Activated CD4-positive, alpha-beta T cell treated with anti-CD3 and anti-CD28 coated beads, Interleukin-2, Interleukin-6, amounts not matched to agents 100 ng/mL and 50 ng/mL, durations not matched to agents 16 hours and 8 hours (primary cell): ENCODE measurements around the gene SEZ6L2.
"Not testable (repeated sequence)": the region's sequence is repeated elsewhere in the genome, so short reads cannot be mapped to it uniquely, and the experiment has no call there.

Experiments used
- DNase-seq: peaks from one replicate; pipeline ENCODE4 v3.0.0-alpha.2; 2020

Gene SEZ6L2

DNA sequence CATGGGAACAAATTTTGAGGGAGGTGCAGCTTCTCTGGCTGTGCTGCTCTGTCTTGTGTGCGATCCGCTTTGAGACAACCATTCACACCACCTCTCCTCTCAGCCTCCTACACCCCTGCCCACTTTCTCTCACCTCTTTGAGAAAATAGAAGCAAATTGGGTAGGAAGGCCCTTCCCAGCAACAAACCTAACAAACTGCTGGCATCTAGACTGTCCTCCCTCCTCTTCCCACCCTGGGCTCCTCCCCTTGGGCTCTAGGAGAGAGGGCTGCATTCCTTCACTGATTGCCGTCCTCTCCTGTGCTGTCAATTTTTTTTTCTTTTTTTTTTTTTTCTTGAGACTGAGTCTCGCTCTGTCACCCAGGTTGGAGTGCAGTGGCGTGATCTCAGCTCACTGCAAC lies 49.8 kb downstream of the SEZ6L2 start:
- DNase-seq = no peak

DNA sequence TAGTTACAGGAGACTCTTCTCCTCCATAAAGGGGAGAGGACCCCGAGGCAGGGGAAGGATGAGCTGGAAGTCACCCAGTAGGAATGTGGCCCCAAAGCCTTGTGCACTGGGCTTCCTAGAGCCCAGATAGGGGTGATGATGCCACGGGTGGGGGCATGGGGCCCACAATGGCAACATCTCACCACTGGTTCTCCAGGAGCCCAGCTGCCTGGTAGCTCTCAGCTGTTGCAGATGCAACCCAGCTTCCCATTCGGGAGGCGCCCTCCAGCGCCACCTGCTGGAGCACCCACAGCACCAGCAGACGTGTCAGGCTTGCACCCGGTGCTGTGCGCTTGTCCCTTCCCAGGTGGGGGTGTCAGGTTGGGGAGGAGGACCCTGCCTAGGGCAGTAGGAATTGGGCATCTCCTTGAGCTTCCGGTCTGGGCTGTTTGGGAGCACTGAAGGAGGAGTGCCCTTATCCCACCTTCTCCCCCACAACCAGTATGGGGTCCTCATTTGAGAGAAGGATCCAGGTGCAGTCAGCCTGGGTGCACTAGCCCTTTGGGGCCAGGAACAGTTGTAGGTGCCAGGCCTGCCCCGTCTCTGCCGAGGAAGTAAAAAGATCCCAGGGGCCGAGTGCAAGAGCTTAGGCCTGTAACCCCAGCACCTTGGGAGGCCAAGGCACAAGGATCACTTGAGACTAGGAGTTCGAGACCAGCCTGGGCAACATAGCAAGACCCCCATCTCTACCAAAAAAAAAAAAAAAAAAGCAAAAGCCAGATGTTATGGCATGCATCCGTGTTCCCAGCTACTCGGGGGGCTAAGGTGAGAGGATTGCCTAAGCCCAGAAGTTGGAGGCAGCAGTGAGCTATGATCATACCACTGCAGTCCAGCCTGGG lies 50.7 kb downstream of the SEZ6L2 start:
- DNase-seq = peak; percentile 89

DNA sequence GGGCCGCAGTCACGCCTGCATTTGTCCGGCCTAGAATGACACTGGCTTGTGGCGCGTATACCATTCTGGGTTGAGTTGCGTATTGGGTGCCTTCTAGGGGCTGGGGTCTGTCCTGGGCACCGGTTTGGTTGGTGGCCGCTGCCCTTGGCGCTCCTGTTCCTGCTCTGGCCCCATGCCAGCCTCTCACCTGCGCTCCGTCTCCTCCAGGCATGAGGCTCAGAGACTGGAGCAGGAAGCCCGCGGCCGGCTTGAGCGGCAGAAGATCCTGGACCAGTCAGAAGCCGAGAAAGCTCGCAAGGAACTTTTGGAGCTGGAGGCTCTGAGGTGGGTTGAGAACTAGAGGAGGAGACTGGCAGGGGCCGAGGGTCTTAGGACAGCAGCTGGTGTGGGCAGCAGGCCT lies 53.7 kb downstream of the SEZ6L2 start:
- no peak for DNase-seq

DNA sequence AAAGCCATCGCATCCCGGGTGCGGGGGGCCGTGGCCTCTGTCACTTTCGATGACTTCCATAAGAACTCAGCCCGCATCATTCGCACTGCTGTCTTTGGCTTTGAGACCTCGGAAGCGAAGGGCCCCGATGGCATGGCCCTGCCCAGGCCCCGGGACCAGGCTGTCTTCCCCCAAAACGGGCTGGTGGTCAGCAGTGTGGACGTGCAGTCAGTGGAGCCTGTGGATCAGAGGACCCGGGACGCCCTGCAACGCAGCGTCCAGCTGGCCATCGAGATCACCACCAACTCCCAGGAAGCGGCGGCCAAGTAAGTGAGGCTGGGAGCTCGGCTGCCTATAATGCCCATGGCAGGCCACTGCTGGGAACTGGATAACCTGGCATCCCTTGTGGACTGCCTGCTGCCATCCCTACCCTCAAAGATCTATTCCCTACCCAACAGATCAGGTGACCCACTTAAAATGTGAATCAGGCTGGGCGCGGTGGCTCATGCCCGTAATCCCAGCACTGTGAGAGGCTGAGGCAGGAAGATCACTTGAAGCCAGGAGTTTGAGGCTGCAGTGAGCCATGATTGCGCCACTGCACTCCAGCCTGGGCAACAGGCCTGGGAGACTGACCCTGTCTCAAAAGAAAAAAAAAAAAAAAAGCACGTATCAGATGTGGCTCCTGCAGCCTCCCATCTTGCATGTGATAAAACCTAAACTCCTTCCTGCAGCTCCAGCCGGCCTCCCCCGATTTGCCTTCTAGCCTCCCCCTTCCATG lies 54.6 kb downstream of the SEZ6L2 start:
- DNase-seq = no peak

DNA sequence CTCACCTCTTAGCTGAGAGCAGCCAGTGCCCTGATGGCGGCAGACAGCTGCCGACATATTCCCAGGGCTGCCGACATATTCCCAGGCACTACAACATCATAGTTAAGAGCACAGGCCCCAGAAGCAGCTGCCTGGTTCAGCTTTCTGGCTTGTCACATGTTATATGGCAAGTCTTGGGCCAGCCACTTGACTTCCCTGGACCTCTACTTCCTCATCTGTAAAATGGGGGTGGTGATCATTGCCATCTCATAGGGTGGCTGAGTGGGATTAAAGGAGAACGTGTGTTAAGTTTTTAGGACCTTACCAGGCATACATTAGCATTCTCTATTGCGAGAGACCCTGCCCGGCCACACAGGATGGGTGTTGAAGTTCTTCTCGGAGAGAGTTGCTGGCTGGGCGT lies 55.4 kb downstream of the SEZ6L2 start:
- DNase-seq = no peak

DNA sequence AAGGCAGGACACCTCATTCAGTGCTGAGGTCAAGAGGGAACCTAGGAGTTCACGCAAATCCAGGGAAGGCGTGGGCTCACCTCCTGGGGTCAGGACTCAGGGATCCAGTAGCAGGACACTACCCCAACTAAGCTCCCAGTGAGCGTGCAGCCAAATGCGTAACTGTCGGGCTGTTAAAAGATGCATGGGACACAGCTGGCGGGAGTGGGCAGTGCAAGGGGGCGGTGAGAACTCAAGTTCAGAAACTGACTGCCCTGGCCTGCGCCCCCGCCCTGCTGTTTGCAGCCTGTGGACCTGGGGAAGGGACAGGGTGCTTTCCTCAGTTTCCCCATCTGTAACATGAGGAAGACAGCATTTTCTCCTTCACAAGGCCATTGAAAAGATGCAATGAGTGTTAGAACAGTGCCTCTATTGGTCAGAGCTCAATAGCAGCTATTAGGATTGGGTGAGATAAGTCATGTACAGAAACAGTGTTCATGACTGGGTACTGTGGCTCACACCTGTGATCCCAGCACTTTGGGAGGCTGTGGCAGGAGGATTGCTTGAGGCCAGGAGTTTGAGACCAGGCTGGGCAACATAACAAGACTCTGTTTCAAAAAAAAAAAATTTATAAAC lies 56.5 kb downstream of the SEZ6L2 start:
- no peak for DNase-seq

DNA sequence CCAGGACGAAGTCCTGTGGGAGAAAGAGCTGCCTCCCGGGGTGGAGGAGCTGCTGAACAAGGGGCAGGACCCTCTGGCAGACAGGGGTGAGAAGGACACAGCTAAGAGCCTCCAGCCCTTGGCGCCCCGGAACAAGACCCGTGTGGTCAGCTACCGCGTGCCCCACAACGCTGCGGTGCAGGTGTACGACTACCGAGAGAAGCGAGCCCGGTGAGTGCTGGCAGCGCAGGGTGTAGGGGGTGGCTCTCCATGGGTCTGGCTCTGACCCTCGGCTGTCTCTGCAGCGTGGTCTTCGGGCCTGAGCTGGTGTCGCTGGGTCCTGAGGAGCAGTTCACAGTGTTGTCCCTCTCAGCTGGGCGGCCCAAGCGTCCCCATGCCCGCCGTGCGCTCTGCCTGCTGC lies 57.7 kb downstream of the SEZ6L2 start:
- no peak for DNase-seq

DNA sequence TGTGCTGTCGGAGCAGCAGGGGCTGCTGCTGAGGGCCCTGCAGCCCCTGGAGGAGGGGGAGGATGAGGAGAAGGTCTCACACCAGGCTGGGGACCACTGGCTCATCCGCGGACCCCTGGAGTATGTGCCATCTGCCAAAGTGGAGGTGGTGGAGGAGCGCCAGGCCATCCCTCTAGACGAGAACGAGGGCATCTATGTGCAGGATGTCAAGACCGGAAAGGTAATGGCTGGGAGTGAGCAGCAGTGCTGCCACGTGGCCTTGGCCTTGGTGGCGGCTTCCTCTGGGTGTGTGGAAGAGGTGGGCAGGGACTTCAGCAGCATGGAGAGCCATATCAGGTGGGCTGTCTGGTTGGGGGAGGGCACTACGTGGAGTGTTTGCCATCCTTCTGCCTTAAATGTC lies 59.1 kb downstream of the SEZ6L2 start:
- no peak for DNase-seq

DNA sequence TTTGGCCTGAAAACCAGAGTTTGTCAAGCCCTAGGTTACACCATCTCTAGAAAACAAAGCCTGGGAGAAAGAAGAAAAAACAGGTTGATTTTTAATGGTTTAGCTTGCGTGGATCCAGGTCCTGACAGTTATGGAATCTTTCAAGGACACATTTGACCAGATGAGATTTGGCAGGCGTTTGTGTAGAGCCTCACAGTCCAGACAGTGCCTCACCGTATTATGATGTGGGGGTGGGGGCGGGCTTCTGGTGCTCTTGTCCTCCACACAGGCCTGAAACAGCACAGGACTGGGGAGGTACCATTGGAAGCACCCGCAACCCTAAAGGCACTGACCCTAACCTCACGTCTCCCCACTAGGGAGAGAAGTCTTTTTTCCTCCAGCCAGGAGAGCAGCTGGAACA lies 59.5 kb downstream of the SEZ6L2 start:
- no peak for DNase-seq

DNA sequence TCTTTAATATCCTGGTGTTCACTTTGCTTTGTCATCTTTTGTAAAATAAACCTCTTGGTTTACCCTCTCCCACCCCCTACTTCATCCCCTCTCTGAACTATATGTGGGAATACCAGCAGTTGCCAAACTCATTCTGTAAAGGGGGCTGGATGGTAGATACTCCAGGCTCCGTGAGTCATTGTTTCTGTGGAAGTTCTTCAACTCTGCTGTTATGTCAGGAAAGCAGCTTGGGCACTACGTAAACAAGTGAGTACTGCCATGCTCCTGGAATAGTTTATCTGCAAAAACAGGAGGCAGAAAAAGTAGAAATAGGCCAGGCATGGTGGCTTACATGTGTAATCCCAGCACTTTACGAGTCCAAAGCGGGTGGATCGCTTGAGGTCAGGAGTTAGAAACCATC lies 61.5 kb downstream of the SEZ6L2 start:
- no peak for DNase-seq

DNA sequence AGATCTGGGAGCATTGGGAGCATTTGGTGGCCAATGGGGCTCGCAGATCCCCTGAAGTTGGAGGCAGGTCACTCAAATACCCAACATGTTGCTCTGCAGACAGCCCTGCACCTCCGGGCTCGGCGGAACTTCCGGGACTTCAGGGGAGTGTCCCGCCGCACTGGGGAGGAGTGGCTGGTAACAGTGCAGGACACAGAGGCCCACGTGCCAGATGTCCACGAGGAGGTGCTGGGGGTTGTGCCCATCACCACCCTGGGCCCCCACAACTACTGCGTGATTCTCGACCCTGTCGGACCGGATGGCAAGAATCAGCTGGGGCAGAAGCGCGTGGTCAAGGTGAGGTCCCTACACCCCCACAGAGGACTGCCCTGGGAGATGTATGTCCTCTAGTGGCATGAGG lies 62.7 kb downstream of the SEZ6L2 start:
- no peak for DNase-seq

DNA sequence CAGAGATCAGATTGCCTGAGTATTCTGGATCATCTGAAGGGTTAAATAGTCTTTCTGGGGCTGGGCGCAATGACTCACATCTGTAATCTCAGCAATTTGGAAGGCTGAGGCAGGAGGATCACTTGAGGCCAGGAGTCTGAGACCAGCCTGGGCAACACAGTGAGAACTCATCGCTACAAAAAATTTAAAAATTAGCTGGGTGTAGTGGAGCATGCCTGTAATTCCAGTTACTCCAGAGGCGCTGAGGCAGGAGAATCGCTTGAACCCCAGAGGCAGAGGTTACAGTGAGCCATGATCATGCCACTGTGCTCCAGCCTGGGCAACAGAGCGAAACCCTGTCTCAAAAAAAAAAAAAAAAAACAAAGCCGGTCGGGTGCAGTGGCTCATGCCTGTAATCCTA lies 63.4 kb downstream of the SEZ6L2 start:
- DNase-seq = no peak

DNA sequence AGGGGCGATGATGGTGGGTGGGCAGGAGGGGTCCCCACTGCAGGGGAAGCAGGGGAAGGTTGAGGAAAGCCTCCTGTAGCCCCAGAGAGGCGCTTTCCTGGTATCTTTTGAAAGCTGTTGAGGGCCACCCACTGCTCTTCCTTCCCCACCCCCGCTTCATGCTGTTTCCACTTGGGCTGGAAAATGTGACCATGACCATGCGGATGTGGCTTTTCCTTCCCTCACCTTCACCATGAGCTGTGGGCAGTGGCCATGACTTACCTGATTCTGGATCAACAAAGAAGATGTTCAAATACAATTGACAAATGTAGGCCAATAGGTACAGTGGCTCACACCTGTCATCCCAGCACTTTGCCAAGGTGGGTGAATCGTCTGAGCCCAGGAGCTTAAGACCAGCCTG lies 65.3 kb downstream of the SEZ6L2 start:
- no peak for DNase-seq

DNA sequence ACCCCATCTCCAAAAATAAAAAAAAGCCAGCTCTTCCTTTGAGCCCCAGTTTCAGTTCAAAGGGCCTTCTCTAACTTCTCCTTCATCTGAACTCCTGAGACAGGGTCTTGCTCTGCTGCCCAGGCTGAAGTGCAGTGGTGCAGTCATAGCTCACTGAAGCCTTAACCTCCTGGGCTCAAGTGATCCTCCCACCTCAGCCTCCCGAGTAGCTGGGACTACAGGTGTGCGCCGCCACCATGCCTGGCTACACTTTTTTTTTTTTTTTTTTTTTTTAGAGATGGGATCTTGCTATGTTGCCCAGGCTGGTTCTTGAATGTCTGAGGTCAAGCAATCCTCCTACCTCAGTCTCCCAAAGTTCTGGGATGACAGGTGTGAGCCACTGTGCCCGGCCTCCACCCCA lies 66.1 kb downstream of the SEZ6L2 start:
- DNase-seq = not testable (repeated sequence)

DNA sequence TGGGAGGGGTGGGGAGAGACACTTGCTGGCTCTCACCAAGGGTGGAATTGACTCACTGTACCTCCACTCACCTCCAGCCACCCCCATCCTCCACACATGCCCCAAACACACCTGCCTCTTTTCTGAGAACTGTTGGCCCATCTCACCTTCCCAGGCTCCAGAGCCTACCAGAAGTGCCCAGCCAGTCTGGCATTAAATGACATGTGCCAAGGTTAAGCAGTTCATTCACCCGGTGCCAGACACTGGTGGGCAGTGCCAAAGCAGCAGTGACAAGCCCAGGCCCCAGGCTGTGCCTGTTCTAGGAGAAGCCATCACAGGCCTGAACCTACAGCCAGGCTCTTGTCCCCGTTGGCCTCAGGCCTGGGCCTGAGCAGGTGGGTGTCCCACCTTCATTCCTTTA lies 67.9 kb downstream of the SEZ6L2 start:
- DNase-seq = no peak

DNA sequence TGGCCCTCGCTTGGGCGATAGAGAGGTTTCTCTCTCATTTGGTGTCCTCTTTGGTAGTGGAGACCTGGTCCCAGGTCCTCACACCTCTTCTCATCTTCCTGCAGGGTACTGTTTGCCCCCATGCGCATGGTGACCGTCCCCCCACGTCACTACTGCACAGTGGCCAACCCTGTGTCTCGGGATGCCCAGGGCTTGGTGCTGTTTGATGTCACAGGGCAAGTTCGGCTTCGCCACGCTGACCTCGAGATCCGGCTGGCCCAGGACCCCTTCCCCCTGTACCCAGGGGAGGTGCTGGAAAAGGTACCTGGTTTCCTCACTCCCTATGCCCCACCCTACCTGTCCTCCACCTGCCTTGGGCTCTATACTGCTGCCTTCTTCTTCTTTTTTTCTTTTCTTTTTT lies 68.6 kb downstream of the SEZ6L2 start:
- DNase-seq = no peak

DNA sequence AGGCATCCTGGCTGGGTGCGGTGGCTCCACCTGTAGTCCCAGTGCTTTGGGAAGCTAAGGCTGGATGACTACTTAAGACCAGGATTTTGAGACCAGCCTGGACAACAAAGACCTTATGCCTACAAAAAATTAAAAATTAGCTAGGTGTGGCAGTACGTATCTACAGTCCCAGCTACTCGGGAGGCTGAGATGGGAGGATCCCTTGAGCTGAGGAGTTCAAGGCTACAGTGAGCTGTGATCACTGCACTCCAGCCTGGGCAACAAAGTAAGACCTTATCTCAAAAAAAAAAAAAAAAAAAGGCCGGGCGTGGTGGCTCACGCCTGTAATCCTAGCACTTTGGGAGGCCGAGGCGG lies 73.0 kb downstream of the SEZ6L2 start:
- no peak for DNase-seq

DNA sequence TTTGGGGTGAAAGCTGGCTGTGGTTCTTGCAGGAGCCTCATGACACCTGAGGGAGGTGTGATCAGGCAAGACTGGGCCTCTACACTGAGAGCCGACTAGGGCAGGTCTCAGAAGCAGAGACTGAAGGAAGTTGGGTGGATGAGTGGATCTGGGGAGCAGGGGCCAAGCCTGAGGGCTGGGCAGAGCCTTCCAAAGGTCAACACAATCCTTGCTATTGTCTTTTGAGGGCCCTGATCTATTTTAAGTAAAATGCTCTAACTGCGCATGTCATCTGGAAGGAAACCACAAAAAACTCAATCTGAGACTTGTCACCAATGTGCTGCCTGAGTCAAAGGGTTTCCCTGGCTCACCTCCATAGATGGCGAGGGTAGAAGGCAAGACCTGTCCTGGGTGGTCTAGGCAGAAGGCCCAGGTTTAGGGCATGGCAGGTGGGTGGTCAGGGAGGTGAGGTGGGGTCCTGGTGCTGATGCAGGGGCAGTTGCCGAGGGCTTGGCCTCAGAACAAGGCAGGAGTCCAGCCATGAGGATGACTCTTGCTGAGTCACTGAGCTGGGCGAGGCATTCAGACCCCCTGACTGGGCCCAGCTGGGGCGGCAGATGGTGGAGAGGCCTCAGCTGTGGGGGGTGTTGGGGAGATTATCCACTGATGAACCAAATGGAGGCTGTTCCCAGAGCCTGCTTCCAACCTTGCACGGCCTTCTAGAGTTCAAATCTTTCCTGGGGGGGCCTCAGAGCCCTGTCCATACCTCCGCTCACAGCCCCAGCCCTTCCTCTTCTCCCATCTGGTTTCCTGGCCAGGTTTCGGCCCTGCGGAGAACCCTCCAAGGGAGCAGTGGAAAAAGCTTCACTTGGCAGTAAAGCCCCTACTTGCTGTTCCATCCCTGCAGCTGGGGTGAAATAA lies 74.0 kb downstream of the SEZ6L2 start:
- DNase-seq = peak; percentile 87

DNA sequence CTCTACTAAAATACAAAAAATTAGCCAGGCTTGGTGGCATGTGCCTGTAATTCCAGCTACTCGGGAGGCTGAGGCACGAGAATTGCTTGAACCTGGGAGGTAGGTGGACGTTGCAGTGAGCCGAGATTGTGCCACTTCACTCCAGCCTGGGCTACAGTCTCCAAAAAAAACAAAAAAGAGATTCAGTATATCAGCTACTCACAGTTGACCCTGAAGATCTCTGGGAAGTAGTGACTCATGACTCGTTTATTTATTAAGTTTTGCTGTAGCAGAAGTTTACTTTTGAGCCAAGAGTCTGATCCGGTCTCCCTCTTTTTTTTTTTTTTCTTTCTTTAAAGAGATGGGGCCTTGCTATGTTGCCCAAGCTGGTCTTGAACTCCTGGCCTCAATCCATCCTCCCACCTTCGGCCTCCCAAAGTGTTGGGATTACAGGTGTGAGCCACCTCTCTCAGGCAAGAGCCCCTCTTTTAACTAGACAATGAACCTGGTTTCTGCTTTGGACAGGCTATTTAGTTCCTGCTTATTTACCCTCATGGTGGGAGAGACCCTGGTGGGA lies 74.7 kb downstream of the SEZ6L2 start:
- DNase-seq = no peak

DNA sequence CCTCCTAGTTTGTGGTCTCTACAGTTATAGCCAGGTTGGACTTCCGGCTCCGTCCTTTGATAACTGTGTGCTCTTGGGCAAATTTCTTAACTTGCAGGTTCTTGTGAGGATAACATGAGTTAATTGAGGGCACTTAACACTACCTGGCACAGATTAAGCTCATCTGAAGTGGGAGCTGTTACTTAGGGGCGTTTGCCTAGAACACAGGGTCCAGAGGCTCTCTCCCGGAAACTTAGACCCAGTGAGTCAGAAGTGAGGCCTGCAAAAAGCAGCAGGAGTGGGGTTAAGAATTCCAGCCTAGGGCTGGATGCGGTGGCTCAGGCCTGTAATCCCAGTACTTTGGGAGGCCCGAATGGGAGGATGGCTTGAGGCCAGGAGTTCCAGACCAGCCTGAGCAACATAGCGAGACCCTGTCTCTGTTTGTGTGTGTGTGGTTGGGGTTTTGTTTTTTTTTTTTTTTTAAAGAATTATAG lies 77.7 kb downstream of the SEZ6L2 start:
- no peak for DNase-seq
